Measurements from ENCODE around the gene MATN1. TPM values are rescaled to one million over a fixed set of nuclear protein-coding genes. Genes with fewer than 3 reads are reported as not detected.

The MATN1 gene
- total RNA-seq, 1 donor from 2014 or later, result 0.47 TPM

GRCh38 chr1:30668024-30668423 lies 55.4 kb downstream of the MATN1 start:
- Mint-ChIP-seq H3K36me3 (ENCODE audit: low read depth) (no peaks in the 10 kb centered on the region), H3K4me3 (ENCODE audit: unreplicated experiment) (no peak overlapping the region), H3K9me3 (ENCODE audit: low read depth) (no peaks in the 10 kb centered on the region), H3K27me3 (ENCODE audit: low read depth) (peaks cover 12% of the 10 kb centered on the region), H3K4me1 (ENCODE audit: low read depth) (no peaks in the 10 kb centered on the region), H3K27ac (ENCODE audit: unreplicated experiment) (no peak overlapping the region)
- no peak for TF ChIP-seq CTCF (IDR thresholded peaks at IDR 0.05)
- DNase-seq (ENCODE audit: low spot score), result peak; percentile 37

GRCh38 chr1:30666756-30667273 lies 56.6 kb downstream of the MATN1 start:
- Mint-ChIP-seq H3K9me3 (ENCODE audit: low read depth) (no peaks in the 10 kb centered on the region), H3K4me3 (ENCODE audit: unreplicated experiment) (no peak overlapping the region), H3K27ac (ENCODE audit: unreplicated experiment) (no peak overlapping the region), H3K4me1 (ENCODE audit: low read depth) (no peaks in the 10 kb centered on the region), H3K36me3 (ENCODE audit: low read depth) (no peaks in the 10 kb centered on the region), H3K27me3 (ENCODE audit: low read depth) (peaks cover 14% of the 10 kb centered on the region)
- no peak for TF ChIP-seq CTCF (IDR thresholded peaks at IDR 0.05)
- DNase-seq (ENCODE audit: low spot score), result no peak

- Mint-ChIP-seq H3K27ac (ENCODE audit: unreplicated experiment) (no peak overlapping the region), H3K9me3 (ENCODE audit: low read depth) (no peaks in the 10 kb centered on the region), H3K4me1 (ENCODE audit: low read depth) (no peaks in the 10 kb centered on the region), H3K36me3 (ENCODE audit: low read depth) (no peaks in the 10 kb centered on the region), H3K27me3 (ENCODE audit: low read depth) (peaks cover 13% of the 10 kb centered on the region), H3K4me3 (ENCODE audit: unreplicated experiment) (no peak overlapping the region)
- TF ChIP-seq CTCF (IDR thresholded peaks at IDR 0.05), result no peak
- DNase-seq (ENCODE audit: low spot score), result peak; percentile 74
These were observed 58.0 kb downstream of the MATN1 start for GRCh38 chr1:30665216-30666010.

GRCh38 chr1:30664103-30664755 lies 59.2 kb downstream of the MATN1 start:
- Mint-ChIP-seq H3K36me3 (ENCODE audit: low read depth) (no peaks in the 10 kb centered on the region), H3K27me3 (ENCODE audit: low read depth) (peaks cover 21% of the 10 kb centered on the region), H3K9me3 (ENCODE audit: low read depth) (no peaks in the 10 kb centered on the region), H3K27ac (ENCODE audit: unreplicated experiment) (no peak overlapping the region), H3K4me3 (ENCODE audit: unreplicated experiment) (no peak overlapping the region), H3K4me1 (ENCODE audit: low read depth) (no peaks in the 10 kb centered on the region)
- DNase-seq (ENCODE audit: low spot score), result peak; percentile 63
- no peak for TF ChIP-seq CTCF (IDR thresholded peaks at IDR 0.05)

GRCh38 chr1:30663596-30664091 lies 59.7 kb downstream of the MATN1 start:
- Mint-ChIP-seq H3K36me3 (ENCODE audit: low read depth) (no peaks in the 10 kb centered on the region), H3K27ac (ENCODE audit: unreplicated experiment) (no peak overlapping the region), H3K9me3 (ENCODE audit: low read depth) (no peaks in the 10 kb centered on the region), H3K4me3 (ENCODE audit: unreplicated experiment) (no peak overlapping the region), H3K27me3 (ENCODE audit: low read depth) (peaks cover 24% of the 10 kb centered on the region), H3K4me1 (ENCODE audit: low read depth) (no peaks in the 10 kb centered on the region)
- DNase-seq (ENCODE audit: low spot score), result peak; percentile 59
- TF ChIP-seq CTCF (IDR thresholded peaks at IDR 0.05), result no peak
